ENCODE results near the gene KDM5A.
"Not testable (repeated sequence)": the region's sequence is repeated elsewhere in the genome, so short reads cannot be mapped to it uniquely, and the experiment has no call there.

KDM5A gene

DNA sequence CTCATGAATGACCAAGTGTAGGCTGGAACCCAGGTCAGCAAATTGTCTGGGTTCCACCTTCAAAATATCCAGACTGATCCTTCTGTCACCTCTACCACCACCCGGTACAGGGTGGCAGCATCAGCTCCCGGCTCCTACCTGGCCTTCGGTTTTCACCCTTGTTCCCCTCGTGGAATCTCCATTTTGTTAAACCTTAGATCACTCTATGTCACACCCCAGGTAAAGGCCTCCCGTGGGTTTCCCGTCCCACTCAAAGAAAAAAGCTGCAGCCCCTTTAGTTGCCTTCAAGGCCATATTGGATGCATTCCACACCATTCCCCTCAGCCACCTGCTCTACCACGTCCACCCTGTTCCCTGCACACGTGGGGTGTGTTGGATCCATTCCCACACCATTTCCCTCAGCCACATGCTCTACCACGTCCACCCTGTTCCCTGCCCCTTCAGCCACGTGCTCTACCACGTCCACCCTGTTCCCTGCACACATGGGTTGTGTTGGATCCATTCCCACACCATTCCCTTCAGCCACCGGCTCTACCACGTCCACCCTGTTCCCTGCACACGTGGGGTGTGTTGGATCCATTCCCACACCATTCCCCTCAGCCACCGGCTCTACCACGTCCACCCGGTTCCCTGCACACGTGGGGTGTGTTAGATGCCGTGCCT lies 150.3 kb downstream of the KDM5A start:
- DNase-seq (ENCODE audit: low read depth, low spot score): no peak

DNA sequence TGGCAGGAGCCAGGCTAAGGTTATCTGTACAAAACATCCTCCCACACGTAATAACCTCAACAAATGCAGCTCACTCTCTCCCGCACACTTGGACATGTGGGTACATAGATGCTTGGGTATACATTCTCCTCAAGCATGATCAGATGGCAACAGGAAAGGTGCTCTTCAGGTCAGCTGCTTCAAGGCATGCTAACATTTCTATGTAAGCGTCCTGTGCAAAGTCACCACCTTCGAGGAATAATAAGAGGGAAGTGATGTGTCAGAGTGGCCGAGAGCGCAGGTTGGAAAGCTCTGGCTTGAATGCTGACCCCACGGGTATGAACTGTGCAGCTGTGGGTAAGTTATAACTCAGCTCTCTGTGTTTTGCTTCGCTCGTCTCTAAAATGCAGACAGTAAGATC lies 151.0 kb downstream of the KDM5A start:
- DNase-seq (ENCODE audit: low read depth, low spot score): no peak

DNA sequence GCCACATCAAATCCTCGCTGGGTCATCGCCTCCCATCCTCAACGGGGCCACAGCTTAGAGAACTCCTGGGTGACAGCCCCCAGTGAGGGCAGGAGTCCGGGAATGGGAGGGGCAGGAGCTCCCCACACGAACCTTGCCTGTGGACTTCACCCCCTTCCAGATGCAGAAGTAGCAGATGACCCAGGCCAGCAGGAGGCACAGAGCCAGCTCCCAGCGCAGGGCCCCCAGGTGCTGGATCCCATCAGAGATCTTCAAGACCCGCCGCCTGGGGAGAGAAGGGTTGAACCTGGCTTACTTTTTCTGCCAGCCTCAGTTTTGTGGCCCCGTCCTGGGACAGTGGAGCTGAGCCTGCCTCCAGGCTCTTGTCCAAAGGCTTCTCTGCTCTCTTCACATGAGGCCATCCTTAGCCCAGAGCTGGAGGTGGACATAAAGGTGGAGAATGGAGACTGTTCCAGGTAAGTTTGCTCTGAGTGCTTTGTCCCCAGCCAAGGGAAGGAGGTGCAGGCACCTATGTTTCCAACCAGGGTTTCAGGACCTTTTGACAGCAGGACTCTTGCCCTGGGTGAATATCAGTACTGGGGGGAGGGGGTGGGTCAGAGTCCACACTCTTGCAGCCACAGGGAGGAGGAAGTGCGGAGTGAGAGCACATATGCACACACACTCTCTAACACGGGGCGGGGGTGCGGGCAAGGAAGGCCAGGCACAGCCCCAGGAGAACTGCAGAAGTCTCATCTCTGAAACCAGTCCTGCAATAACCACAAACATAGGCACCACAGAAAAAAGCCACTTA lies 151.9 kb downstream of the KDM5A start:
- DNase-seq (ENCODE audit: low read depth, low spot score): no peak

DNA sequence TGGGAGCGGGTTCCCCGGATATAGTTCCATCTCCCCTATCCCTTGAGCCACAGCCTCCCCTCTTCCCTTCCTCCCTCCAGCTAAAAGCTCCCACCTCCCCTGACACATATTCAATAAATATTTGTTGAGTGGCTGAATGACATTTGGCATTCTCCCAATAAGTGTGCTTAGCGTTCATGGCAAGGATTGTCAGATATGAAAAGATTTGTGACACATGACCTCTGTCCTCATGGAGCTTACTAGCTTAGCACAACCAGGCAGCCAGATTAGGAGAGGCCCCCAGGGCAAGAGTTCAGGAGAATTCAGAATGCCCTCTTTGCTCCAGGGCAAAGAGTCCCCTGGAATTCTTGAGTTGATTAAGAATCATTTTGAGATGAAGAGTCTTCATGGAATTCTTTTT lies 152.7 kb downstream of the KDM5A start:
- no peak for DNase-seq (ENCODE audit: low read depth, low spot score)

DNA sequence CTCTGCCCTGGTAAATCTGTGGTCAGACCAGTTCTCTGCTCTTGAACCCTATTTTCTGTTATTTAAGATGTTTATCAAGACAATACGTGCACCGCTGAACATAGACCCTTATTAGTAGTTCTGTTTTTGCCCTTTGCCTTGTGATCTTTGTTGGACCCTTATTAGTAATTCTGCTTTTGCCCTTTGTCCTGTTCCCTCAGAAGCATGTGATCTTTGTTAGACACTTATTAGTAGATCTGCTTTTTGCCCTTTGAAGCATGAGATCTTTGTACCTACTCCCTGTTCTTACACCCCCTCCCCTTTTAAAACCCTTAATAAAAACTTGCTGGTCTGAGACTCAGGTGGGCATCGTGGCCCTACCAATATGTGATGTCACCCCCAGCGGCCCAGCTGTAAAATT lies 153.2 kb downstream of the KDM5A start:
- not testable (repeated sequence) for DNase-seq (ENCODE audit: low read depth, low spot score)

DNA sequence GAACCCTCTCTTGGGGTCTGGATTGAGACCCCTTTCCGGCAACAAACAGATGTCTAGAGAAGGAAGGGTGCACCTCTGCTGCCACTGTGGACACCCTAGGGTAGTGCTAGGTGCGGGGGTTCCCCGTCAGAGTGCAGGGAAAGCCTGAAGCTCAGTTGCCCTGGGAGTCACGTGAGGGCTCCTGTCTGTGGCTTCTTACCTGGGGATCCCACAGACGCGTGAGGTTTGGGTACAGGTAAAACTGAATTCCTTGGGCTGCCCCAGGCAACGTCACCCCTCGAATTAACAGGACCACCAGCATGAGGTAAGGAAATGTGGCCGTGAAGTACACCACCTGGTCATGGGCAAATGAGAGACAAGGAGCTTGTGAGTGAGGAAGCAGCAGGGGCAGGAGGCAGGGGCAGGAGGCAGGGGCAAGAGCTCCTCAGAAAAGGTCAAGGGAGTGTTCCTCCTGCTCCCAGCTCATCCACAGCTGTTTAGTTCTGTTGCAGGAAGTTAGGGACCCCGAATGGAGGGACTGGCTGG lies 154.2 kb downstream of the KDM5A start:
- no peak for DNase-seq (ENCODE audit: low read depth, low spot score)

DNA sequence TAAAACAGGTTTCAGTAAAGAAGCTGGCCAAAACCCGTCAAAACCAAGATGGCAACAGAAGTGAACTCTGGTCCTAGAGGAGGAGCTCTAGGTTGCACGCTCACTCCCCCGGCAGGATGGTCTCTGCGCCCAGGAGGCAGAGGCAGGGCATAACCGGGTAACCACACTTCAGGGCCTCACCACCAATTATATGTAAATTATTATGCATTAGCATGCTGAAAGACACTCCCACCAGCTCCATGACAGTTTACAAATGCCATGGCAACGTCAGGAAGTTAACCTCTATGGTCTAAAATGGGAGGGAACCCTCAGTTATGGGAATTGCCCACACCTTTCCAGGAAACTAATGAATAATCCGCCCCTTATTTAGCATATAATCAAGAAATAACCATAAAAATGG lies 155.1 kb downstream of the KDM5A start:
- no peak for DNase-seq (ENCODE audit: low read depth, low spot score)

DNA sequence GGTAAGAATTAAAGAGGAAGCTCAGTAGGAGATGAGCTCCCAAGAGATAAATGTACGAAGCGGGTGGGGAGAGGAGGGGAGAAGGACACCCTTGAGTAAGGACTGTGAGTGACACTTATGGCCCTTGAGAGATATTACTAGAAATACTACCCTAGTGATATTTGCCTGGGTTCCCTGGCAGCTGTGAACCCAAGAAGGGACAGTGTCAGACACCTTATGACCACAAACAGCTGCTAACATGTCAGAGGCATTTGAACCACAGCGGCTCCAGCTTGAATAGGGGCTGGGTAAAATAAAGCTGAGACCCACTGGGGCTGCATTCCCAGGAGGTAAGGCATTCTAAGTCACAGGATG lies 155.5 kb downstream of the KDM5A start:
- DNase-seq (ENCODE audit: low read depth, low spot score): no peak

DNA sequence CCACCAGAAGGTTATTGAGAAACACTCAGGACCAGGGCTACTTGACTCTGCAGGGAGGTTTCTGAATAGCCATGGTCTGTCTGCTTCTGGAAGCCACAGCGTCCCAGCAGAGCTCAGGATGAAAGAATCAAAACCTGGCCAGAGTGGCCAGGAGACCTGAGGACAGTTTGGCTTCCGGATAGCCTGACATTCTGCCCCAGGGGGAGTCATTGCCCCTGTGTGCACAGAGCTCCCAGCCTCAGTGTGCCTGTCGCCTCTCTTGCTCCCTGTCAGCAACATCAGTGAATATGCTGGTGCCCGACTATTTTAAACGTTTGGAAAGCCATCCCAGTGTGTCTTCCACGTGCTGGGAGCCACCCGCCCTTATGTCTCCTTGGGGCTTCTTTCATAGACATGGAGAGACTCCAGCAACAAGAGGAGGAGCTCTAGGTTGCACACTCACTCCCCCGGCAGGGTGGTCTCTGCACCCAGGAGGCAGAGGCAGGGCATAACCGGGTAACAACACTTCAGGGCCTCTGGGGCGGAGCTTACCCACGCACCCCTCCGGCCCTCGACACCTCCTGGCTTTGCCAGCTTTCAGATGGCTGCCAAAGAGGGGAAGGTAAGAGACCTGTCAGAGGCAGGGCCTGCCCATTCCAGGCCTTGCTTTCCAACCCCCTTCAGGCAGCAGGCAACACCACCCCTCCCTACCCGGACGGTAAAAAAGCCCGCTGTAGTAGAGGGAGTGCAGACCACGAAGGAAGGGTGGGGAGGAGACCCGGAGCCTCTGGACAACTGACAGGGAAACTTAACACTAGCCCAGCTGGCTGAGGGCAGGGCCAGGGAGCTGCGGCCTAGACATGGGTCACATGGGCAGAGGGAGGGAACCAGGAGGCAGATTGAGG lies 156.1 kb downstream of the KDM5A start:
- no peak for DNase-seq (ENCODE audit: low read depth, low spot score)

DNA sequence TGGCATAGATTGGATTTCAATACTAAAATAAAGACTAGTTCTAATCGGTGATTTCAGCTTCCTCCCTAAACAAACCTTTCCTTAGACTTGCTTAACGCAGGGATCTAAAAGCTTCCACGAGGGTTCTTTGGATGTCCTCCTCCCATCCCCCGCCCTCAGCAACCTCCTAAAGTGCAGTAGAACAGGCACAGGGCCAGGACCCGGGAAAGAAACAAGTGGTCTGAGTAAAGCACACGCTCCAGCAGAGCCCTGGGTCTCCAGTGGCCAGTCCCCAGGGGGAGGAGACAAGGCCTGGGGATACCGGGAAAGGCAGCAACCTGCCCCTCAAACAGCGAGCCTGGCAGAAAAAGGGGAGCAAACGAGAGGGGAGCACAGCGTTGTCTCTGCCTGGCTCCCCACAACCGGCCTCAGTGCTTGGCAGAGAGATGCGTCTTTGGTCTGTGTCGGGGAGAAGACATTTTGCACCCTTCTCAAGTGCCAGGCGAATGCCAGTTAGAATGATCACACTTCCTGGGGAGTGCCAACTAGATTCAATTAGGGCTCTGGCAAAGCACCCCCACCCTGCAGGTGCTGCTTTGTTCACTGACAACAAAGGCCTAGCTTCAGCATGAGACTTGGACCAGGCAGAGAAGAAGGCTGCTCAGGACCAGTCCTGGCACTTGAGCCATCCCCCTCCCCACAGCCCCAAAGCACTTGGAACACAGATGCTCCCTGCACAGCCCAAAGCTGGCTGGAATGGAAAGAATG lies 158.0 kb downstream of the KDM5A start:
- no peak for DNase-seq (ENCODE audit: low read depth, low spot score)
